H1 (cell line): Measurements from ENCODE around the gene CLIP4. TPM values are rescaled to one million over a fixed set of nuclear protein-coding genes. Genes with fewer than 3 reads are reported as not detected.
A peak's percentile ranks its signal among the peaks of the same experiment; 100 is the strongest.

Experiments
- CTCF ChIA-PET: fragments of 300-600 bp; sonication (Branson Sonifier 250); formaldehyde crosslinking; loops from one replicate; lab custom pipeline; 2021; ENCODE audit not compliant: partially characterized antibody; lab: Charles Lee
- POLR2A ChIA-PET: fragments of 300-600 bp; sonication (Branson Sonifier 250); formaldehyde crosslinking; loops from one replicate; lab custom pipeline; 2021; ENCODE audit warnings: inconsistent platforms; ENCODE audit not compliant: partially characterized antibody; lab: Charles Lee
- DNase-seq, 2 experiments: peaks; one replicate each; pipeline versions ENCODE4 v3.0.0 to v3.0.0-alpha.2; 2010 to 2022; ENCODE audit warnings: low spot score in 2 of 2, low read depth in 1 of 2, mixed read lengths in 1 of 2
- FAIRE-seq: peaks from 2 replicates; lab custom pipeline; 2011; peaks lifted over from hg19 to GRCh38; lab: Jason Lieb, UNC
- H2AFZ ChIP-seq: 2 replicates; pipeline ENCODE4 v1.8.1; 2012; ENCODE audit warnings: low read length, inconsistent platforms
- H2AK5ac ChIP-seq: 2 replicates; pipeline ENCODE4 v1.6.1; 2013; ENCODE audit warnings: low read depth, low read length
- H2BK120ac ChIP-seq: replicated peaks from 2 replicates; pipeline ENCODE3; 2013; ENCODE audit warnings: low read depth, low read length, inconsistent platforms
- H2BK12ac ChIP-seq: 2 replicates; pipeline ENCODE4 v1.6.1; 2013; ENCODE audit warnings: low read depth, low read length
- H2BK15ac ChIP-seq: 2 replicates; pipeline ENCODE4 v1.6.1; 2013; ENCODE audit warnings: low read length
- H2BK20ac ChIP-seq: 2 replicates; pipeline ENCODE4 v1.6.1; 2013; ENCODE audit warnings: low read length
- H2BK5ac ChIP-seq: 2 replicates; pipeline ENCODE4 v1.6.1; 2013; ENCODE audit warnings: low read depth, low read length
- H3K14ac ChIP-seq: 2 replicates; pipeline ENCODE4 v1.6.1; 2013; ENCODE audit warnings: inconsistent platforms; ENCODE audit not compliant: insufficient read length
- H3K18ac ChIP-seq: 2 replicates; pipeline ENCODE4 v1.6.1; 2013; ENCODE audit warnings: low read length; ENCODE audit errors: extremely low read depth
- H3K23ac ChIP-seq: 2 replicates; pipeline ENCODE4 v1.6.1; 2013; ENCODE audit warnings: inconsistent platforms; ENCODE audit not compliant: insufficient read length
- H3K23me2 ChIP-seq: 2 replicates; pipeline ENCODE4 v1.6.1; 2013; ENCODE audit warnings: low read depth, low read length
- H3K27ac ChIP-seq: 2 replicates; pipeline ENCODE4 v1.6.1; 2011; ENCODE audit warnings: low read depth, low read length, inconsistent platforms
- H3K27me3 ChIP-seq, 4 experiments: replicated peaks in 1 of 4; 1 replicate in 1 of 4; 2 replicates in 3 of 4; pipeline versions ENCODE4 v1.6.1 to v1.8.1; 2011 to 2013; ENCODE audit warnings: low read length in 3 of 4, mild to moderate bottlenecking in 3 of 4, inconsistent platforms in 2 of 4, mixed read lengths in 2 of 4, moderate library complexity in 1 of 4; ENCODE audit not compliant: control insufficient read depth in 3 of 4, insufficient read depth in 3 of 4; ENCODE audit errors: extremely low read depth in 1 of 4
- H3K36me3 ChIP-seq, 4 experiments: 2 replicates each; pipeline versions ENCODE4 v1.6.1 to v1.8.1; 2011 to 2013; ENCODE audit warnings: mild to moderate bottlenecking in 4 of 4, low read length in 3 of 4, moderate library complexity in 2 of 4, control low read depth in 1 of 4, inconsistent platforms in 1 of 4; ENCODE audit not compliant: insufficient read depth in 4 of 4, control insufficient read depth in 2 of 4
- H3K4ac ChIP-seq: replicated peaks from 2 replicates; pipeline ENCODE3; 2013; ENCODE audit warnings: low read length, low read depth, mixed read lengths, inconsistent platforms; ENCODE audit not compliant: insufficient read length
- H3K4me1 ChIP-seq, 4 experiments: replicated peaks in 1 of 4; 1 replicate in 1 of 4; 2 replicates in 3 of 4; pipeline versions ENCODE4 v1.6.1 to v1.8.1; 2011 to 2013; ENCODE audit warnings: low read length in 3 of 4, inconsistent platforms in 2 of 4, mixed read lengths in 1 of 4; ENCODE audit not compliant: insufficient read depth in 4 of 4, control insufficient read depth in 3 of 4
- H3K4me2 ChIP-seq, 2 experiments: 2 replicates each; pipeline versions ENCODE4 v1.6.1 to v1.8.1; 2011 to 2013; ENCODE audit warnings: low read depth in 2 of 2, low read length in 2 of 2, control low read depth in 1 of 2, inconsistent platforms in 1 of 2, mild to moderate bottlenecking in 1 of 2; ENCODE audit not compliant: insufficient read depth in 1 of 2
- H3K4me3 ChIP-seq, 4 experiments: fragments of 200-600, 300-600 bp in 1 of 4; sonication (generic), shearing (Covaris generic), sonication (Bioruptor Twin) in 1 of 4; 2 replicates each; pipeline versions ENCODE4 v1.5.1 to v1.8.1; 2011 to 2016; ENCODE audit warnings: low read length in 4 of 4, low read depth in 3 of 4, control low read depth in 2 of 4, inconsistent platforms in 2 of 4, mild to moderate bottlenecking in 2 of 4, mixed read lengths in 1 of 4, moderate library complexity in 1 of 4; ENCODE audit not compliant: insufficient read depth in 2 of 4; ENCODE audit errors: extremely low read depth in 1 of 4
- H3K56ac ChIP-seq: replicated peaks from 2 replicates; pipeline ENCODE3; 2013; ENCODE audit warnings: low read depth, mild to moderate bottlenecking, mixed read lengths, low read length, inconsistent platforms; ENCODE audit not compliant: insufficient read length
- H3K79me1 ChIP-seq: 2 replicates; pipeline ENCODE4 v1.6.1; 2013; ENCODE audit warnings: low read depth, low read length, control low read depth
- H3K79me2 ChIP-seq, 2 experiments: 2 replicates each; pipeline versions ENCODE4 v1.6.1 to v1.8.1; 2012 to 2013; ENCODE audit warnings: low read length in 2 of 2, mild to moderate bottlenecking in 2 of 2, inconsistent platforms in 1 of 2; ENCODE audit not compliant: insufficient read depth in 2 of 2, control insufficient read depth in 1 of 2
- H3K9ac ChIP-seq, 4 experiments: replicated peaks in 1 of 4; 1 replicate in 1 of 4; 2 replicates in 3 of 4; pipeline versions ENCODE4 v1.6.1 to v1.8.1; 2011 to 2013; ENCODE audit warnings: low read depth in 3 of 4, low read length in 3 of 4, control low read depth in 2 of 4, mild to moderate bottlenecking in 2 of 4, moderate library complexity in 2 of 4, inconsistent platforms in 1 of 4; ENCODE audit errors: extremely low read depth in 1 of 4
- H3K9me3 ChIP-seq, 2 experiments: 2 replicates each; pipeline versions ENCODE4 v1.6.1 to v1.8.1; 2012 to 2013; ENCODE audit warnings: mild to moderate bottlenecking in 2 of 2, moderate library complexity in 2 of 2, control low read depth in 1 of 2, inconsistent platforms in 1 of 2, low read depth in 1 of 2, low read length in 1 of 2, mixed read lengths in 1 of 2; ENCODE audit not compliant: insufficient read depth in 2 of 2
- H4K20me1 ChIP-seq, 2 experiments: replicated peaks in 1 of 2; 2 replicates each; pipeline versions ENCODE3 to v1.8.1; 2011 to 2013; ENCODE audit warnings: inconsistent platforms in 2 of 2, low read length in 2 of 2, mild to moderate bottlenecking in 1 of 2; ENCODE audit not compliant: insufficient read depth in 2 of 2, control insufficient read depth in 1 of 2
- H4K5ac ChIP-seq: 2 replicates; pipeline ENCODE4 v1.6.1; 2013; ENCODE audit warnings: low read length, low read depth, mixed read lengths, inconsistent platforms; ENCODE audit not compliant: insufficient read length
- H4K8ac ChIP-seq: 2 replicates; pipeline ENCODE4 v1.8.0; 2013; ENCODE audit warnings: mild to moderate bottlenecking, moderate library complexity, low read length, inconsistent platforms; ENCODE audit not compliant: insufficient read depth; ENCODE audit errors: extremely low read depth
- H4K91ac ChIP-seq: replicated peaks from 2 replicates; pipeline ENCODE3; 2013; ENCODE audit warnings: low read length, mixed read lengths, inconsistent platforms; ENCODE audit not compliant: insufficient read length
- RXRA ChIP-seq: IDR thresholded peaks from 2 replicates; pipeline ENCODE4 v1.6.1; 2011; ENCODE audit warnings: low read depth, mild to moderate bottlenecking, low read length, moderate library complexity; ENCODE audit not compliant: insufficient read depth
- TEAD4 ChIP-seq: IDR thresholded peaks from 2 replicates; pipeline ENCODE4 v1.6.1; 2012; ENCODE audit warnings: low read depth, low read length, inconsistent platforms, mixed read lengths
- WGBS, 2 experiments: shearing (Covaris generic) in 1 of 2; methylation state at CpG; one replicate each; pipeline versions ENCODE4 v1.1.6 to v1.1.7; 2013 to 2015; ENCODE audit warnings: low lambda C conversion rate in 2 of 2, mixed read lengths in 2 of 2, inconsistent platforms in 1 of 2, low coverage in 1 of 2, missing lambda C conversion rate in 1 of 2; ENCODE audit not compliant: insufficient replicate concordance in 2 of 2, insufficient coverage in 1 of 2, insufficient read length in 1 of 2; ENCODE audit errors: extremely low coverage in 1 of 2, missing lambda C conversion rate in 1 of 2; 5-methylcytosine and 5-hydroxymethylcytosine counted together
- polyA plus RNA-seq, 7 experiments: library from polyadenylated mRNA; depleted of rRNA in 3 of 7; stranded (reverse) in 5 of 7; unstranded in 2 of 7; fragments of >200 nt in 5 of 7; fragments of 200-250 nt in 2 of 7; gene quantifications; 1 replicate in 5 of 7; 2 replicates in 1 of 7; 4 replicates in 1 of 7; pipeline versions ENCODE4 v1.2.1 to v1.2.3, GENCODE V29; 2011 to 2013; ENCODE audit warnings: missing spikeins in 2 of 7, mixed read lengths in 2 of 7
- total RNA-seq: library from RNA; stranded (reverse); fragmentation: NEBNext Ultra II Directional; extraction: Animal tissue kit (Norgen Biotek cat#: 25700); gene quantifications from 2 replicates; pipeline ENCODE4 v1.2.1, GENCODE V29; 2021

CLIP4 gene
- total and polyA plus RNA-seq, 2 of the 8 experiments (the other 6 are each of a cell fraction or from before 2014, with no cell fraction given) = 0.08 to 0.09 TPM

DNA sequence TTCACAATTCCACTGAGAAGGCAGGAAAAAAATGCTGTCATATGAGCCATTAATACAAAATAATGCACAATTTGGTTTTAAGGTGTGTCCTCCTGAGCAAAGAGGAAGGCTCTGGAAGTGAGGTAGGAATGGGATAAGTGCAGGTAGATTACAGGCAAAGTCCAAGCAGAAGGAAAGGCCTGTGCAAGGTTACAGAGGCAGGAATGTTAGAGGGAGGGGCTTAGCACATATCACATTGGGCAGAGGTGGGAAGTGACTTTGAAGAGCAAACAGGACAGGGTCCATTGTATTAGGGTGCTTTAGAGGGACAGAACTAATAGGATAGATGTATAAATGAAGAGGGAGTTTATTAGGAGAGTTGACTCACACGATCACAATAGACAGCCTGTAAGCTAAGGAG, 14.7 kb upstream of the CLIP4 start:
- no peak overlapping the region for H3K9ac ChIP-seq
- FAIRE-seq (no peak), DNase-seq (no peak)
- no peak overlapping the region for H2BK15ac ChIP-seq
- no peaks in the 10 kb centered on the region for H4K20me1 ChIP-seq
- no peak overlapping the region for H4K5ac ChIP-seq
- H2BK120ac ChIP-seq = no peak overlapping the region
- H3K4me3 ChIP-seq = no peak overlapping the region
- no peak overlapping the region for H2AK5ac ChIP-seq
- no peaks in the 10 kb centered on the region for H3K4me1 ChIP-seq
- H2BK5ac ChIP-seq = no peak overlapping the region
- no peak overlapping the region for H4K8ac ChIP-seq
- H3K36me3 ChIP-seq = no peaks in the 10 kb centered on the region
- H3K27me3 ChIP-seq = no peaks in the 10 kb centered on the region
- ChIA-PET POLR2A (no interaction called here), CTCF (no interaction called here)
- no peak overlapping the region for H3K23ac ChIP-seq
- H2AFZ ChIP-seq = no peak overlapping the region
- TF ChIP-seq RXRA = no peak
- TF ChIP-seq TEAD4 = peak; percentile 74
- no peak overlapping the region for H3K56ac ChIP-seq
- 94% methylated on average over 1 of the region's 1 CpG; no CpG with 5 or more reads in 1 of the 2 experiments for WGBS, 2 experiments
- H2BK20ac ChIP-seq = no peak overlapping the region
- no peak overlapping the region for H2BK12ac ChIP-seq
- H3K27ac ChIP-seq = no peak overlapping the region
- no peaks in the 10 kb centered on the region for H3K23me2 ChIP-seq
- H3K4ac ChIP-seq = no peak overlapping the region
- H3K79me1 ChIP-seq = no peaks in the 10 kb centered on the region
- H4K91ac ChIP-seq = no peak overlapping the region
- H3K18ac ChIP-seq = no peak overlapping the region
- no peaks in the 10 kb centered on the region for H3K79me2 ChIP-seq
- H3K9me3 ChIP-seq = peaks cover 3 to 6% of the 10 kb centered on the region in 2 experiments; a peak in 2 of 4 replicates
- H3K14ac ChIP-seq = no peak overlapping the region
- H3K4me2 ChIP-seq = no peak overlapping the region
